GM13976 (cell line): ENCODE measurements around the gene DRC3.

Experiments
- DNase-seq: peaks from one replicate; pipeline ENCODE4 v3.0.0; 2012; ENCODE audit warnings: low spot score
- CTCF ChIP-seq: IDR thresholded peaks from 2 replicates; pipeline ENCODE4 v1.5.1; 2012; ENCODE audit warnings: borderline replicate concordance, mild to moderate bottlenecking; ENCODE audit not compliant: insufficient read depth; ENCODE audit errors: extremely low read depth, missing control alignments, control extremely low read depth
- in situ Hi-C: fragments of 300-500 bp; cut with MboI; formaldehyde crosslinking; loops from one replicate; pipeline ENCODE4 v1.12.0; 2022; ENCODE audit warnings: low sequenced_read_pairs, mixed read lengths, inconsistent platforms; ENCODE audit not compliant: unreplicated experiment

Gene DRC3

GRCh38 chr17:18018411-18018921 is 45.8 kb downstream of the DRC3 start:
- no peak for TF ChIP-seq CTCF
- in situ Hi-C loops: no loop called here
- no peak for DNase-seq

GRCh38 chr17:18019838-18020154 is 47.1 kb downstream of the DRC3 start:
- in situ Hi-C loops: loop anchor here (10.0 kb wide), 1 partner anchor 145 kb away; no protein-coding TSS in a partner anchor
- DNase-seq: no peak
- no peak for TF ChIP-seq CTCF

- no peak for TF ChIP-seq CTCF
- DNase-seq: no peak
- in situ Hi-C loops: loop anchor here (10.0 kb wide), 1 partner anchor 146 kb away; no protein-coding TSS in a partner anchor
Observed at GRCh38 chr17:18020971-18021370, 48.3 kb downstream of the DRC3 start.

GRCh38 chr17:18021372-18021771 is 48.7 kb downstream of the DRC3 start:
- TF ChIP-seq CTCF: no peak
- in situ Hi-C loops: loop anchor here (10.0 kb wide), 1 partner anchor 147 kb away; no protein-coding TSS in a partner anchor
- no peak for DNase-seq

GRCh38 chr17:18025241-18025944 is 52.7 kb downstream of the DRC3 start:
- no peak for TF ChIP-seq CTCF
- in situ Hi-C loops: loop anchor here (10.0 kb wide), 1 partner anchor 151 kb away; no protein-coding TSS in a partner anchor
- peak; percentile 80 for DNase-seq

- in situ Hi-C loops: loop anchor here (10.0 kb wide), 1 partner anchor 151 kb away; no protein-coding TSS in a partner anchor
Observed at GRCh38 chr17:18025945-18026776, 53.5 kb downstream of the DRC3 start.

More at GRCh38 chr17:18025945-18026776, 53.5 kb downstream of the DRC3 start:
- no peak for DNase-seq
- TF ChIP-seq CTCF: no peak
